Measurements from ENCODE around the gene ANO1.

The ANO1 gene

DNA sequence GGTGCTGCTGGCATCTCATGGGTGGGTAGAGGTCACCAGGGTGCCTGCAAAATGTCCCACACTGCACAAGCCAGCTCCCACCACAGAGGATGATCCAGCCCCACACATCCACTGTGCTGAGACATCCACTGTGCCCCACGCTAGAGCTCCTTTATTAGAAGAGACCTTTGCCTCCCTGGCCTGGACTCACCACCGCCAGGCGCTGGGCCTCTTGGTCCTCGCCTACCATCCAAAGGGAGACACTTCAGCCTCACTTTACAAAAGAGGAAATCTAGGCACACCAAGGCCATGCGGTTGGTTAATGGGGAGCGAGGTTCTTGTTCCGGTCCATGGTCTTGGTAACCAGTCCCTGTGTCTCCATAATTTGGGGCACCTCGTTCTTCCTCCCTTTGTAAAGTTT, 3.4 kb upstream of the ANO1 start:
- no peak for DNase-seq

DNA sequence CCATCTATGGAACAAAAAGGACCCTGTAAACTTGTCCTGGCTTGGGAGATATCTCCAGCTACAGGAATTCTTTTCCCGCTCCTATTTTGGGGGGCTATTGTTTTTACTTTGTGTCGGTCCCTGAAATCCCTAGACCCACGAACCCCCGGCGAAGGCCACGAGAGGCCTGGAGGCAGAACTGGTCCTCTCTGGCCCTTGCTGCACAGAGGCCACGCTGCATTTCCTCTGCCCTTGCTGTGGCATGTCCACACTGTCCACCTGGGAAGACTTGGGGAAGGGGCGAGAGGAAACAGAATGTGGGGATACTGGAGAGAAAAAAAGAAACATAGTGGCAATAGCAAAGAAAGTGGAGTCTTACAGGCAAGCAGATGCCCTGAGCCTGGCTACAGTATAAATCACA, 2.3 kb upstream of the ANO1 start:
- no peak for DNase-seq

DNA sequence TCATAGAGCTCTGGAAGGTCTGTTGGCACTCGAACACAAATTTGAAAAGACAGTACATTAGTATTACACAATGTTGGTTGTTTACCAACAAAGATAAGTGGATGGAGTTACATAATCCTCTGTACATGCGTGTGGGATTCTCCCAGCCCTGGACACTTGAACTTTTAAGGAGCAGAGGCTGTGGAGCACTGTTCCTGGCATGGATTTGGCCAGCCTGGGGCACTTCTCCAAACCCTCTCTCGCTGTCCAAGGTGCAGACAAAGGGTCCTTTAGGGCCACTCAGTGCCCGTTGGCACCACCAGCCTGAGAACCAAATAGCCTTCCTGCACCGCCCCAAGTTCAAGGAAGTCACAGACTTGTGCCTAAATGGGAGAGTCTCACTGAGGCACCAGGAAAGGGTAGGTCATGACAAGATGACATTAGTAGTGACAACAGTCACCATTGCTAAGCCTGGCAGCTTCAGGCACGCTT, 1.6 kb upstream of the ANO1 start:
- DNase-seq, result no peak

DNA sequence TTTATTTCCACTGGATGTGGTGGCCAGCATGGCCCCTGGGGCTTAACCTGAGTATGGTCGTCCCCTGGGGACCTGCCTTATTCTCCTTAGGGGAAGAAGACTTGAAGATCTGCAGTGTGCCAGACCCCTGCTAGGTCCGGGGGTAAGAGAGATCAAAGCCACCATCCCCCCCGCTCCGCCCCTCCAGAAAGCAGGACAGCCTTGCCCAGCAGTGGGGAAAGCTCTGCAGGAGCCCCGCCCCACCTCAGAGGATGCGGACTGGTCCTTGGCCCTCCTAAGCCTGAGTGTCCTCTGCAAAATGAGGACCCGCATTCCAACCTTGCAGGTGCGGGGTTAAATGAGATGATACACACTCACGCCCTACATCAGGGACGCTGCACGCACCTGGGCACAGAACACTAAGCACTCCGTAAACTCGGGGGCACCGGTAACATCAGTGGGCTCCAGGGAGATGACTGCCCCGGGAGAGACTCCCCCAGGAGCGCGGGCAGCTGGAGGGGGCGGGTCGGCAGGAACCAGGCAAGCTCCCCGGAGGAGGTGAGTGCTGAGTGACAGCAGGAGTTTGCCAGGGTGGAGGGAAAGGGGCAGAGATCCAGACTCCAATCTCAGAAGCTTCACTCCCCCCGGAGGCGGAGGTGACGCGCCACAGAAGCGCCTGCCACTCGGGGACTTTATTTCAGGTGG, 564 bp upstream of the ANO1 start:
- DNase-seq, result no peak

DNA sequence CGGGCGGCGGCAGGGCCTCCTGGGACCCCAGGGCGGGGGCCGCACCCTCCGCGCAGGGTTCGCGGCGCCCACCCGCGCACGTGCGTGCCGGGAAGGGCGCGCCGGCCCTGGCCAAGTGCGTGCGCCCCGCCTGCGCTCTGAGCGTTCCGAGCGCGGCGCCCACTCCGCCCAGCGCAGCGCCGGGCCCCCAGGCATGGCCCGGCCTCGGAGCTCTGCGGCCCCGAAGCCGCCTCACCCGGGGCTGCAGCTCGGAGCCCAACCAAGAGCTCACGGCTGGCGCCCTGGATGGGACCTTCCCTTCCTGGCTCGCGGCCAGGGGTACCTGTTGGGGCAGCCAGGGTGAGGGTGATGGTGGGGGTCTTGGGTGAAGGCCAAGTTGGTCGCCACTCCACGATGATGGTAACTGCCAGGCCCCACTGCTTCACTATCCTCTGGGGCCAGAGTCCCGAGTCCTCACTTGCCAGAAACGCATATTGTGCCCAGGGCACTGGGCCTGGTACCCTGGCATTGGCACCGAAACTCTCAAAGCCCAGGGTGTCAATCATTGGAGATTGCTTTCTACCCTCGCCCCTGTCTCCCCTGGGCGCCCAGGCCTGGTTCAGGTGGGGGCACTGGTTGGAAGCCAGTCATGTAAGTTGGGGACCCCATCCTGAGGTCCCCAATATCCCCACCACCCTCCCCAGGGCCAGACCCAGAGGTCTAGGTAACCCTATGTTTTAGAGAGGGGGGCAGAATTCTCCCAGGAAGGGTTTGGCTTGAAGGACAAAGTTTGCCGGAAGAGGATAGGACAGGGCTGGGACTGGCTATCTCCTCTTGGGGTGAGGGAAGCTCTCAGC, 882 bp downstream of the ANO1 start:
- DNase-seq, result no peak

DNA sequence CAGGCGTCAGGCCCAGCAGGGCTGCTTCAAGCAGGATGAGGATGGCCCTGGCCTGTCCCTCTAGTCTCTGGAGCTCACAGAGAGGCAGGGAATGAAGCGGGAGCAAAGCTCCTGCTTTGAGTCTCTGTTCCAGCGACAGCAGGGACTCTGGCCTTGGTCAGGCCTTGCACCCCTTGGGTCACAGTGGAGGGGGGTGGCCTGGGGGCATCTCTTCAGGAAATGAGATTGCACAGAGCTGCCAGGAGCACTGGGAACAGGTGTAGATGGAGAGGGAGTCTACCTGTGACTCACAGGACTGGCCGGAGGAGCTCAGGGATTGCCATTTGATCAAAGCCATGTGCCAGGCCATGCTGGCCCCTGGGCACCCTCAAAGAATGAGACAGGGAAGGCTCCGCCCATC, 1.6 kb downstream of the ANO1 start:
- no peak for DNase-seq

DNA sequence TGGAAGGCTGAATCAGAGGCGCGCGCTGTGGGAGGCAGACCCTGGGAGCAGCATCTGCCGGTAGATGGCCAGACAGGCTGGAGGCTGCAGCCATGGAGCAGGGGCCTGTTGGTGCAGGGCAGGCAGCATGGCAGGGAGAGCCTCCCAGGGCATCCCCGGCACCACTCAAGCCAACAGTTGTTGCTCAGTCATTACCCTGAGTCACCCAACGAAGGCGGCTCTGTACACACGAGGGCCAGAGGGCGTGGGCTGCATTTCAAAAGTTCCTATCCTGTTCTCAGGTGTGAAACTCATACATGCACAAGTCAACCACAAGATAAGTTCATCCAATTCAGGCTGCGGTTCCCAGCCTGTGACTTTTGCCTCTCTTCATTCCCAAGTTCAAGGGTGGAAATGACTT, 2.6 kb downstream of the ANO1 start:
- no peak for DNase-seq

DNA sequence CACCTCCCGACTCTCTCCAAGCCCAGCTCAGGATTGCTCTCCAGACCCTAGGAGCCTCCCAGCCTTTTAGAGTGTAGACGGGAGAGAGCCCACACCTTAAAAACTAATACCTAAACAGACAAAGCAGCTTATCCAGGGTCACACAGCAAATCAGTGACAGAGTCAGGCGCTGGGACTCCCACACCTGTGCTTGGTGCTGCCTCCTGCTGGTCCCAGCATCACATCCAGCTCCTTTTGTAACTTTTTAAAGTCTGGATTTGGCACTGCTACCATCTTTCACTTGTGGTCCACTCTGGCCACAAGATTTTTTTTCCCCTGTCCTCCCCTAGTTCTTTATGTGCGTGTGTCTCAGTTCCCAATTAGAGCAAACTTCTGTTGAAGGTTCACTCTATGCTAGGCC, 4.7 kb downstream of the ANO1 start:
- DNase-seq, result no peak

DNA sequence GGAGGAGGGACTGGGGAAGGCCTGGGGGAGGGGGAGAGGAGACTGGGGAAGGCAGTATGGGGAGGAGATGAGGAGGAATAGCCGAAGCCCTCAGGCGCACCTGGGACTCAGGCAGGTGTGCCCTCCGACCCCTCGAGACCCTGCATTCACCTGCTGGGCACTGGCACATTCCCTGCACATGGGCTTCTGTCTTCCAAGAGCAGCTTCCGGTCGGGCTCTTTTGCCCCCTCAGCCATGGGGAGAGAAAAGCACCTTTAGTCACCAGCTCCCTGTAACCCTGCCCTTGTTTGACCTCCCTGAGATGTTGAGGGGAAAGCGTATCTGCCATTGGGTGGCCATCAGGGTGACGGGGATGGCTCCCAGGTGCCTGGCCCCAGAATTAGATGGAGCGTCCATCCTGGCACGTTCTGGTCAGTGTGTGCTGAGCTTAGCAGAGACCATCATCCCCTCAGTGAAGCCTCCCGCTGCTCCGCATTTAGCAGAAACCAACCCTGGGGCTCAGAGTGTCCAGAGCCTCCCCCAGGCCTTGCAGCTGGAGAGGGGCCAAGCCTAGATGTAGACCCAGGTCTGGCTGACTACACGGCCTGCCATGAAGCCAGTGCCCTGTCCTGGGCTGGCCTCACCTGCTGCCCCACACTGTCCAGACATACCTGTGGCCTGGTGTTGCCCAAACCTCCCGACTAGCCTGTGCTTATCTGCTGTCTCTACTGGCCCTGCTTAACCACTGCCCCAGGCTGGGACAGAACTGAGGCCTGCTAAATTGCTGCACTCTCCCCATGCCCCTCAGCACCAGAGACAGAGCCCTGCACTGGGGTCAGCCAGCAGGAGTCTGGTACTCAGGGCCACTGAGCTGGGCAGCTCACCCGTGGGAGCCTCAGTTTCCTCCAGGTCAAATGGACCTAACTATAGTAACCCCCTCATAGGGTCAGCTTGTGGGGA, 6.2 kb downstream of the ANO1 start:
- DNase-seq, result no peak

DNA sequence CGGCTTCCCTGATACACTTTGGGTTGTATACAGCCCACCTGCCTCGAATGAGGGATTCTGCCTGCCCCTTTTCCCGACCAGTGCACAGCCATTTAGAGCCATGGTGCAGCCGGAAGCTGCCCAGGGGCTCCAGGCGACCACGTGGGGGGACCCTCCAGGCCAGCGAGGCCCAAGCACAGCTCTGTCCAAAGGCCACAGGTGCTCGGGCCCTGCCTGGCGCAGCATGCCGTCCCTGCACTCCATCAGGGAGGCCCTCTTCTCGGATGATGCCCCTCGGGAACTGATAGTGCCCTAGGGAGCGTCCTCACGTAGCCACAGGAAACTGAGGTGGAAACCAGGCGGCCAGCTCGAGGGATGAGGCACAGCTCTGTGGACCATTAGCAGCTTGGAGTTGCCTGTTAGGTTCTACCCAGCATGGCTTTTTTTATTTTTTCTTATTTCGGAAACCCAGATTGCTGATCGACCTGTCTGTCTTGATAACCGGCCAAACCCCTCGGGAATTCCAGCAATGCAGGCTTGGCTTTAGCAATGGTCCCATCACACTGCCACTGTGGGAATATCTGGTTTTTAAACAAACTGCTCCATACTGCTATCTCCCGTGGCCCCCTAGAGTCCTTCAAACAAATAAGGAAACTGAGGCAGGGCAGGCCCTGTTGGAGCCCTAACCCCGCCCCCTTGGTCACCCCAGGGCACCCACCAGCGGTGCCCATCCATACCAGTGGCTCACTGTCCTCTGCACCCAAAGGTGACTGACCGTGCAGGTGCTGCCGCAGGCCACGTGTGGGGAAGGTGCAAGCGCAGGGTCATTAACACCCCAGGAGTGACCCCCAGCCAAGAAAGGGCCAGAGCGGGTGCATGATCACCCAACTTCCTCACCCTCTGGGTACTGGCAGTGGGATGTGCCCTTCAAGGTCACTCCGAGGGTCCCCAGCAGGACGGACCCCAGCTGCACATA, 8.0 kb downstream of the ANO1 start:
- no peak for DNase-seq

DNA sequence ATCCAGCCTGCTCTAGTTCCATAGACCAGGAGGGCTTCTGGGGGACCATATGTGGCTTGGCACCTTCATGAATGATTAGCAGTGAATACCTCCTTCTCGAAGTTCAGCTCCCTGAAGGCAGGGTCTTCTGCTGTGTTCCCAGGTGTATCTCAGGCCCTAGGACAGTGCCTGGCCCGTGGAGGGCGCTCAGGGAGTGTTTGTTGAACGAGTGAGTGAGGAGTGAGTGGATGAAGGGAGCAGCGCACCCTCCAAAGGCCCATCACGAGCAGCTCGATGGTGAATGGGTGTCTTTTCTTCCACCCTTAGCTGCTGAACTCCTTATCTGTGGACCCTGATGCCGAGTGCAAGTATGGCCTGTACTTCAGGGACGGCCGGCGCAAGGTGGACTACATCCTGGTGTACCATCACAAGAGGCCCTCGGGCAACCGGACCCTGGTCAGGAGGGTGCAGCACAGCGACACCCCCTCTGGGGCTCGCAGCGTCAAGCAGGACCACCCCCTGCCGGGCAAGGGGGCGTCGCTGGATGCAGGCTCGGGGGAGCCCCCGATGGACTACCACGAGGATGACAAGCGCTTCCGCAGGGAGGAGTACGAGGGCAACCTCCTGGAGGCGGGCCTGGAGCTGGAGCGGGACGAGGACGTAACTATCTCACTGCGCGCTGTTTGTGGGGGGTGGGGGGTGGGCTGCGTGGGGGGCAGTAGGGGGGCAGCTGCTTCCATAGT, 9.5 kb downstream of the ANO1 start:
- no peak for DNase-seq

DNA sequence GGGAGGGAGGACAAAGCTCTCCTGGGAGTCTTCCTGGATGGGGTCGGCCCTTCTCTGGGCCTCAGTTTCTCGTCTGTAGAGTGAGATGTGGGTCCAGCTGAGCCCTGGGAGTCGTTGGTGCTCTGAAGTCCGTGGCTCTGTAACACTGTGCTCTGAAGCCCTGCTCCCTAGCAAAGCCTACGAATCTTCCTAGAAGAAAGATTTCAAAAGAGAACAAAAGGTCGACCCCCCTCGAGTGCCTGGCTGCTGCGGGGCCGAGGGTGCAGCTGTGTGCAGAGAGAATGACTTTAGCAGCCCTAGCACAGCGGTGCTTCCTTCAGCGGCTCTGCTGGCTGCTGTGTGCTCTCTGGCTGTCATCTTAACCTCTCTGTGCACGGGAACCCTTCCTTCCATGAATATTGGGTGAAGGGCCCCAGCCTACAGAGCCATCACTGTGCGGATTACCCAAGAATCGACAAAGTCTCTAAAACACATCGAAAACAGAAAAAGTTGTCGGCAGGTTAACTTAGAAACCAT, 10.7 kb downstream of the ANO1 start:
- DNase-seq, result no peak

DNA sequence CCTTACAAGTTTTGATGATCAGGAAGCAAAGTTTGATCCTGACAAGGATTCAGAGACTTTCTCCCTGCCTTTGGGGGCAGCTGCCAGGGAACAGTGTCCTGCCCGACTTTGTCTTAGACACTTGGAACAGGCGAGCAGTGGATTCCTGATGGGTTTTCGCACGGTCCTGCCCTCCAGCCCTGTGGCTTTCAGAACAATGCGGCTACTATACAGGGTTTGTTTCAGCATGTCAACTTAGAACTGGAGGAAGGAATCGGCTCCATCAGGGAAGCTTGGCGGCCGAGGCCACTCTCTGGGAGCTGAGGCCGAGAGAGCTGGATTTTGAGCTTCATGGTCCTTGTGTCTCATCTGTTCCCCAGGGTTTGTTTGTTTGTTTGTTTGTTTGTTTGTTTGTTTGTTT, 11.5 kb downstream of the ANO1 start:
- no peak for DNase-seq

DNA sequence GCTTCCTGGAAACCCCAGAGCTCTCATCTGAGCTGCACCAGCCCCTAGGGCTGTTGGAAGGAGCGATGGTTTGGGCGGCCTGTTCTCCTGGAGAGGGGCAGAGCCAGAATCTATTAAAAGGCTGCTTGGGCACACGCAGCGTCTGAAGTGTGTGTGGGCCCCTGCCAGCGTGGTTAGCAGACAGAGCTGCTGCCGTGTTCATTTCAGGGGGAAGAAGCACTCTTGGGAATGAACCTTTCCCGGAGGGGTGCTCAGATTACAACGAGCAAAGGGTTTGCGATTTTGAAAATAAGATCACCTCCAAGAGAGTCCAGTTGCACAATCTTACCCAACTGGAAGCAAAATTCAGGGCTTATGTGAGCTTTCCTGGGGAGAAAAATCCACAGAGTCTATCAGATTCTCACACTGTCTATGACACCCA, 12.9 kb downstream of the ANO1 start:
- no peak for DNase-seq

DNA sequence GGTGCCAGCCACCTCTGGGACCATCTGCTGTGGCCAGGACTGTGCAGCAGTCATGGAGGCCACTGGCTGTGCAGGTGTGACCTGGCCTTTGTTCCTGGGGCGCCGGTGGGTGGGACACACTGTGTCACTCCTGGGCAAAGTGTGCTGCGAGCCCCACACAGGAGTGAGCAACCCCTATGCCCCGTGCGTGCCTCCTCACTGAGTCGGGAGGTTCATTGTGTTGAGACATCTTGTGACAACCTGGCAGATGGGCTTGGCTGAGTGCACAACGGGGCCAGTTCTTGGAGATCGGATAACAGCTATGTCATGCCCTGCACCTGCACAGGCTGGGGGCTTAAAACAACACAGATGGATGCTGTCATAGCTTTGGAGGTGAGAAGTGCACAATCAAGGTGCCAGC, 13.5 kb downstream of the ANO1 start:
- no peak for DNase-seq

DNA sequence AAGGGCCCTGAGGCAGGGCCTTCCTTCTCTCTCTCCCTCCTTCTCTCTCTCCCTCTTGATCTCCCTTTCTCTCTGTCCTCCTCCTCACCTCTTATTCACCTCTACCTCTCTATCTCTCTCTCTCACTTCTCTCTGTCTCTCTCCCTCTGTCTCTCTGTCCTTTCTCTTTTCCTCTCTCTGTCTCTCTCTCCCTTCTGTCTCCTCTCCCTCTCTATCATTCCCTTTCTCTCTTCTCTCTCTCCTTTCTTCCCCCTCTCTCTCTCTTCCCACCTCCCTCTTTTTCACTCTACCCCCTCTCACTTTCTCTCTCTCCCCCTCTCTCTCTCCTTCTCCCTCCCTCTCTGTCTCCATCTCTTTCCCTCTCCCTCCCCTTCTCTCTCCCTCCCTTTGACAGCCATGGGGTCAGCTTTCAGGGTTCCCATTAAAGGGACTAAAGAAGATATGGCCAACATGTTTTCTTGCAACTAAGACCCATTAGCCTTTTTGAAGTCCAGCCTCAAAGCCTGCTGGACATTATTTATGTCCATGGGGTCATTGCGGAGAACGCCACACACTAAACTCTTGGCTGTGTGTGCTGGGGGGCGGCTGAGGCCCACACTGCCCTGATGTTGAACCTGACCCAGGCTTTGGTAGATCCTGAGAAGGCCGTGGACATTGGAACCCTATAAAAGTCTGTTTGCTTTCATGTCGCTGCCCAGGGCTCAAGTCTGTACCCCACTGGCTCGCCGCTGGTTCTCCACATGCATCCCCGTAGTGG, 15.0 kb downstream of the ANO1 start:
- DNase-seq, result no peak

DNA sequence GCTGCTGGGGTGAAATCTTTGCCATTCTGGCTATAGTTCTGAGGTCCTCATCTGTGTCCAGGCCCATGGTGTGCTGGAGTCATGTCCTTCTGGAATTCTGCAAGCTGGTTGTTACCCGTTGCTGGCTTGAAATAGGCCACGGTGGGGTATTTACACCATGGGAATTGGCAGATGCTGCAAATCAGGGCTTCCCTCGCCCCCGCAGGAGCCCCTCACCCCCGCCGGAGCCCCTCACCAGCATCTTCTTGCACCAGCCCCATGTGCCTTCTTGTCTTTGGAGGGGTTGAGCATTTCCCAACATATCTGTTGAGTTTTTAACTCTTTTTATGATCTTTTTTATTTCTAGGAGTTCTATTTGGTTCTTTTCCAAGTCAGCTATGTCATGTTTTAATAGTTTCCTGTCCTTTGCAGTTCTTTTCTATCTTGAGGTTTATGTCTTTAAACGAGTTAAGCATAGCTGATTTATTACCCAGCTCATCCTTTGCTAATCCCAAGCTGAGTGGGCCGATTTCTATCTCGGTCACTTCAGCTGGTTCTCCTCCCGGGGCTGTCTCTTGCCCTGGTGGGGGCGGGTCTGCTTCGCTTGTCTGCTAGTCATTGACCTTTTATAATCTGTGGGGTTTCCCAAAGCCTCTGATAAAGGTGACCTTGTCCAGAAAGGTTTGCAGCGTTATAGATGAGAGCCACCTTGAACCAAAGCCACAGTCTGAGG, 17.6 kb downstream of the ANO1 start:
- DNase-seq, result no peak

DNA sequence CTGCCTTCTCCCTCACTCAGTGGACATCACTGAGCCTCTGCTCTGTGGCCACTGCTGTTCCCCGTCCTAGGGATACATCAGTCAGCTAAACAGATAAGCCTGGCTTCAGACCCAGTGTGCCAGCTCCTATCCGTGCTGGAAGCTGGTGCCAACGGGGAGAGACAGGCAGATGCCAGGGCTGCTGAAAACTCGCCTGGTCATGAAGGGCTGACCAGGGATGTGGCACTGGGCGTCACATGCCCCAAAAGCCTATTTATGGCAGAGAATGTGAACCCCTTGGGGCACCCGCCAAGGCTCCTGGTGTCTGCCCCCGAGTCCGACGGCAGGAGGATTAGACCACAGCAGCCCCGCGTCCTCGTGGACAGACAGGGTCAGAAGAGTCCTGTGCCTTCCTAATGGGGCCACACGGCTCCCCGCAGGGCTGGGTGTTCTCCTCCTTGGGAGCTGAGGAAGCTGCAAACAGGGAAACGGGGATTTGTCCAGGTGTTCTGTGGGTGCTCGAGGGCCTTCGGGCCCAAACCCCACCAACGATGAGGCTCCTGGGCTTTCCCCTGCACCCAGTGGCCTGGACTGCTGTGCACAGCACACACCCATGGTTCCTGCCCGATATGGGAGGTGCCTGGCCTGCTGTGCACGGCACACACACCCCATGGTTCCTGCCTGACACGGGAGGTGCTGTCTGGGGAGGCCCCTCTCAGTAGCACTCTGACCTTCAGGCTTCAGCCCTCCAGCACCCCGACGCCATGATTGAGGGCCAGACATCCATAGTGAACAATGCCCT, 19.9 kb downstream of the ANO1 start:
- no peak for DNase-seq

DNA sequence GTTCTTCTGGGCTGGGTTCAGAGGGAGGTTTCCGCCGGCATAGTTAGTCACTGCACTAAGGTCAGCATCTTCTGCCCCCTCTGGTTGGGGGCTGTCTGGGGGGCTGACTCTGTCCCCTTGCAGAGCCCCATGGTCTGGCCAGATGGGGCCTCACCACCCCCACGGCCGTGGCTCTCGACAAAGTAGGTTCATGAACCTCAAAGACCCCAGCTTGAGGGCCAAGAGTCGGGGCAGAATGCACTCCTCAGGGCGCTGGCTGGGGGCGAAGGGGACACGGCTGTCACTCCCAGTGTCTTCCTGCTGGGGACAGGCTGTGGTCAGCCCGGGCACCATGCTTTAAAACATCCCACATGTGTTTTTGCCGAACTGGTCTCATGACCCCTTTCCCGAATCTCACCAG, 20.8 kb downstream of the ANO1 start:
- DNase-seq, result no peak
